HFFc6 (cell line): Measurements from ENCODE around the gene IL13. TPM values are rescaled to one million over a fixed set of nuclear protein-coding genes. Genes with fewer than 3 reads are reported as not detected.

Experiments
- DNase-seq: peaks from one replicate; pipeline ENCODE4 v3.0.0-alpha.2; 2018
- H3K27ac Mint-ChIP-seq: 2 replicates; pipeline ENCODE4 v1.8.0; 2020; ENCODE audit warnings: mild to moderate bottlenecking, mixed read lengths
- H3K27me3 Mint-ChIP-seq: 2 replicates; pipeline ENCODE4 v1.8.0; 2021; ENCODE audit warnings: mild to moderate bottlenecking, moderate library complexity, mixed read lengths; ENCODE audit not compliant: insufficient read depth
- H3K36me3 Mint-ChIP-seq: 2 replicates; pipeline ENCODE4 v1.8.0; 2021; ENCODE audit warnings: low read depth, mixed read lengths
- H3K4me1 Mint-ChIP-seq: 2 replicates; pipeline ENCODE4 v1.8.0; 2020; ENCODE audit warnings: low read depth, mixed read lengths
- H3K4me3 Mint-ChIP-seq: 2 replicates; pipeline ENCODE4 v1.8.0; 2020; ENCODE audit warnings: mild to moderate bottlenecking, moderate library complexity, mixed read lengths
- H3K9me3 Mint-ChIP-seq: 2 replicates; pipeline ENCODE4 v1.8.0; 2020; ENCODE audit warnings: mild to moderate bottlenecking, mixed read lengths
- CTCF ChIP-seq: fragments of 200-600 bp; sonication (generic); IDR thresholded peaks from 2 replicates; pipeline ENCODE4 v1.5.0; 2021; ENCODE audit warnings: antibody characterized with exemption, mild to moderate bottlenecking
- total RNA-seq, 6 experiments: library from RNA; stranded (reverse); fragmentation: NEBNext Ultra II Directional; extraction: Animal tissue kit (Norgen Biotek cat#: 25700); gene quantifications; 2 replicates in 1 of 6; 3 replicates in 5 of 6; pipeline ENCODE4 v1.2.3, GENCODE V29; 2021

The IL13 gene
- total RNA-seq, 6 experiments from 2014 or later, result not detected

GRCh38 chr5:132669455-132669820 is 11.5 kb downstream of the IL13 start:
- Mint-ChIP-seq H3K4me1 (peaks cover 13% of the 10 kb centered on the region), H3K27me3 (peaks cover 16% of the 10 kb centered on the region), H3K4me3 (no peak overlapping the region), H3K9me3 (no peaks in the 10 kb centered on the region), H3K27ac (no peak overlapping the region), H3K36me3 (no peaks in the 10 kb centered on the region)
- no peak for DNase-seq
- no peak for TF ChIP-seq CTCF

GRCh38 chr5:132669966-132670882 is 12.3 kb downstream of the IL13 start:
- H3K4me1 Mint-ChIP-seq, result peaks cover 20% of the 10 kb centered on the region
- H3K27me3 Mint-ChIP-seq, result peaks cover 16% of the 10 kb centered on the region
- DNase-seq, result no peak
- H3K27ac Mint-ChIP-seq, result no peak overlapping the region
- no peak for TF ChIP-seq CTCF
- H3K36me3 Mint-ChIP-seq, result no peaks in the 10 kb centered on the region
- no peaks in the 10 kb centered on the region for H3K9me3 Mint-ChIP-seq
- H3K4me3 Mint-ChIP-seq, result no peak overlapping the region

- Mint-ChIP-seq H3K27me3 (peaks cover 16% of the 10 kb centered on the region), H3K4me3 (no peak overlapping the region), H3K27ac (no peak overlapping the region), H3K4me1 (peaks cover 28% of the 10 kb centered on the region), H3K9me3 (no peaks in the 10 kb centered on the region), H3K36me3 (no peaks in the 10 kb centered on the region)
- DNase-seq, result no peak
- no peak for TF ChIP-seq CTCF
These were observed 13.0 kb downstream of the IL13 start for GRCh38 chr5:132671000-132671399.

- Mint-ChIP-seq H3K9me3 (no peaks in the 10 kb centered on the region), H3K36me3 (no peaks in the 10 kb centered on the region), H3K4me3 (no peak overlapping the region), H3K27ac (no peak overlapping the region), H3K4me1 (peaks cover 51% of the 10 kb centered on the region), H3K27me3 (peaks cover 4% of the 10 kb centered on the region)
- DNase-seq, result no peak
- TF ChIP-seq CTCF, result no peak
These were observed 15.5 kb downstream of the IL13 start for GRCh38 chr5:132673488-132673887.

- DNase-seq, result no peak
- TF ChIP-seq CTCF, result no peak
- Mint-ChIP-seq H3K9me3 (no peaks in the 10 kb centered on the region), H3K27me3 (peaks cover 4% of the 10 kb centered on the region), H3K27ac (peak within 1 kb of the TSS; percentile 93), H3K36me3 (no peaks in the 10 kb centered on the region), H3K4me1 (peaks cover 51% of the 10 kb centered on the region), H3K4me3 (peak within 1 kb of the TSS; percentile 79)
These were observed 16.1 kb downstream of the IL13 start, which contains the start of gene IL4 for GRCh38 chr5:132673939-132674630. Gene IL4, plus strand, starts transcription at chr5:132673989. Its CDS starts 62 bp downstream, at chr5:132674051.
